GM18508 (cell line): Measurements from ENCODE around the gene KRT83.
"Not testable (repeated sequence)": the region's sequence is repeated elsewhere in the genome, so short reads cannot be mapped to it uniquely, and the experiment has no call there.

Experiments used
- ATAC-seq: cut with Tn5 transposase; IDR thresholded peaks from one replicate; pipeline ENCODE4 v1.9.1; 2021; ENCODE audit warnings: moderate number of reproducible peaks; ENCODE audit not compliant: insufficient read depth, unreplicated experiment

KRT83 gene

DNA sequence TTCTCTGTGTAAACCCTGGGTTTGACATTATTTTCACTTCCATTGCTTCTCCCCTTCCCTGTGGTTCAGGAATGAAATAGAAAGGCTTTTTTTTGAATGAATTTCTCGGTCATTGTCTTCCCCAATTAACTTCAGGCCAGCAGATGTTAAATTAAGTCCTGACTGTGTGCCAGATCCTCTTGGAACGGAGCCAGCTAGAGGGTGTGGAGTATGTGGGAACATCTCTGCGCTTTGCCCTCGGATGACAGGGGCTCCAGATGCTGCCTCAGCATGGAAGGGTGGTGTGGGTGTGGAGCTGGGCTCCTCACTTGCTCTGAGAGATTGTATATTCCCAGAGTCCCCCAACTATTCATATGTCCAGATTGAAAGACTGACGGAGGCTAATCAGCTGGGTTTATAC, 33.0 kb upstream of the KRT83 start:
- no peak for ATAC-seq

DNA sequence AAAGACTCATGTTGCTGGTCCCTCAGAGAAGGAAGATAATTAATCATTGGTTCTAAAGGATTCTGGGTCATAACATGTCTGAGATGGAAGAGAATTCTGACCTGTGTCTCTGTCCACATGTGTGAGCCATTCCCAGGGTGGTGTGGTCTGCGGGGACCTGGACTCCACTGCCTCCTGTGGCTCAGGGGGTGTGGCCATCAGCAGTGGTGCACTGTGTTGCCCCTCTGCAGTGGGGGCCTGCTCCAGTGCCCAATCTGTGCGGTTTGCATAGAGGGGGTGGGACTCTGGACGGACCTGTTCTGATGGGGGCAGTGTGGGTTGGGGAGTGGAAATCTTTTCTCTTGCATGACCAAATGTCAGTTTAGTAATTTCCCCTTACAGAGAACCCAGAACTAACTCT, 32.6 kb upstream of the KRT83 start:
- no peak for ATAC-seq

GRCh38 chr12:52352951-52353350, 31.8 kb upstream of the KRT83 start:
- ATAC-seq = no peak

- ATAC-seq = no peak
Measured at GRCh38 chr12:52351196-52352059, 30.2 kb upstream of the KRT83 start.

GRCh38 chr12:52350786-52351185, 29.6 kb upstream of the KRT83 start:
- ATAC-seq = no peak

DNA sequence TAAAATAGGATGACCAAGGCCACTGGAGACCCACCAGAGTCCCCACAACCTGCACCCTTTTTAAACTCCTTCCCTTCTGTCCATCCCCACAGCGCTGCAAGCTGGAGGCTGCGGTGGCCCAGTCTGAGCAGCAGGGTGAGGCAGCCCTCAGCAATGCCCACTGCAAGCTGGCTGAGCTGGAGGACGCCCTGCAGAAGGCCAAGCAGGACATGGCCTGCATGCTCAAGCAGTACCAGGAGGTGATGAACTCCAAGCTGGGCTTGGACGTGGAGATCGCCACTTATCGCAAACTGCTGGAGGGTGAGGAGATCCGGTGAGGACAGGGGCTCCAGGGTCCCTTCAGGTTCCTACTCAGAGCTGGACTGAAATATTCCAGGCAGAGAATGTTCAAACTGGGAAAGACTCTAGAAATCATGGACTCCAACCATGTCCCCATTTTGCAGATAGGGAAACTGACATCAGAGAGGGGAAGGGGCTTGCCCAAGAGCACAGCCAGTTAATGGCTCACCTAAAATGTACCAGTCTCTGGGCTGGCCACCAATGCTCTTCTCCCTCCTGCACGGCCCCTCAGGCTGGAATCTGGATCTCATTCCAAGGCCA, 28.9 kb upstream of the KRT83 start:
- no peak for ATAC-seq

DNA sequence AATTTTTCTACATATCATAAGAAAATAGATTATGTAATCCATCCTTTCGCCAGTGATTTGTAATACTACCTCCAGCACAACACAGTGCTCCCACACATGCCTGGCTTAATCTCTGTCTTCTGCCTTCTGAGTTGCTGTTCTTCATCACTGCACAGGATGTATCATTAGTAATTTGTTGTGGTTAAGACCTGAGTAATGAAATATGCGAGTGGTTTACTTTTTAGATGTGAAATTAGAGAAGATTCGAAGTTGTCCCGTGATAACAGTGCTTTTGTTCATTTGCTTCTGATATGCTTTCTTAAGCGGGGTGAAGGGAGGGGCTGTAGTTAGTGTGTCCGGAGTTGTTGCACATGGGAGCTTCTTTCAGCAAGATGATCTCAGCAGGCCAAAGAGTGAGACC, 28.0 kb upstream of the KRT83 start:
- no peak for ATAC-seq

GRCh38 chr12:52347551-52348510, 26.6 kb upstream of the KRT83 start:
- no peak for ATAC-seq

DNA sequence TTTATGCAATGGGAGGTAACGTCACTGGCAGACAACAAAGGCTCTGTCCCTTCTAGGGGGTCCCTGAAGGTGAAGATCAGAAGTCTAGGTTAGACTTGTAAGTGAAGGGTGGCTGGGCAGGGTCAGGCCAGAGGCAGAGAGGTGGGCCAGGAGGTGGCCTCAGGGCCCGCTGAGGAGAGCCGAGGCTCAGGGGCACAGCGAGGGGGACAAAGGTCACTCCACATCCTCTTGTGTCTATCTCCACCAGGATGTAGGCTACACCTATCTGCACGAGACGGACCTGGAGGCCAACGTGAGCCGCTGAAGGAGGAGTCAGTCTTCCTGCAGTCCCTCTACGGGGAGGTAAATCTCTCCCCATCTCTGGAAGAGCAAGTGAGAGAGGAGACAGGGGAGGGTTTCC, 25.8 kb upstream of the KRT83 start:
- ATAC-seq = no peak

GRCh38 chr12:52346593-52346992, 25.4 kb upstream of the KRT83 start:
- ATAC-seq = no peak

GRCh38 chr12:52345041-52345440, 23.8 kb upstream of the KRT83 start:
- not testable (repeated sequence) for ATAC-seq

DNA sequence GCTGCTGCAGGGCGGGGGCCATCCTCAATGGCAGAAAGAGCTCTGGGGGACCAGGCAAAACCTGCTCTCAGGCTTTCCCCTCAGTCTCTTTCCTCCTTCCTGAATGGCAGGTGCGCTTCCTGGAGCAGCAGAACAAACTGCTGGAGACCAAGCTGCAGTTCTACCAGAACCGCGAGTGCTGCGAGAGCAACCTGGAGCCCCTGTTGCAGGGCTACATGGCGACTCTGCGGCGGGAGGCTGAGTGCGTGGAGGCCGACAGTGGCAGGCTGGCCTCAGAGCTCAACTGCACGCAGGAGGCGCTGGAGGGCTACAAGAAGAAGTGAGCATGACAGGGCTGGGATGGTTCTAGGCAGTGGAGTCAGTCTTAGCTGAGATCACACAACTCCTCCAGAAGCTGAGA, 22.9 kb upstream of the KRT83 start:
- no peak for ATAC-seq

DNA sequence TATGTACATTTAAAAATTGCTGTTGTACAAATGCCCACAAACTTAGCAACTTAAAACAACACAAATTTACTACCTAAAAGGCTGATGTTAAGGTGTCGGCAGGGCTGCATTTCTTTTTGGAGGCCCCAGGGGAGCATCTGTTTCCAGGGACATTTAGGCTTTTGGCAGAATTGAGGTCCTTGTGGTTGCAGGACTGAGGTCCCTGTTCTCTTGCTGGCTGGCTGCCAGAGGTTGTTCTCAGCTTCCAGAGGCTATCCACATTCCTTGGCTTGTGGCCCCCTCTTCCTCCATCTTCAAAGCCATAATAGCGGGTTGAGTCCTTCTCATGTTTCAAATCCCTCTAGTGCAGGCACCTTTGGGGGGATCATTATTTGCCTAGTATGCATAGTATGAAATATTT, 22.4 kb upstream of the KRT83 start:
- ATAC-seq = no peak

DNA sequence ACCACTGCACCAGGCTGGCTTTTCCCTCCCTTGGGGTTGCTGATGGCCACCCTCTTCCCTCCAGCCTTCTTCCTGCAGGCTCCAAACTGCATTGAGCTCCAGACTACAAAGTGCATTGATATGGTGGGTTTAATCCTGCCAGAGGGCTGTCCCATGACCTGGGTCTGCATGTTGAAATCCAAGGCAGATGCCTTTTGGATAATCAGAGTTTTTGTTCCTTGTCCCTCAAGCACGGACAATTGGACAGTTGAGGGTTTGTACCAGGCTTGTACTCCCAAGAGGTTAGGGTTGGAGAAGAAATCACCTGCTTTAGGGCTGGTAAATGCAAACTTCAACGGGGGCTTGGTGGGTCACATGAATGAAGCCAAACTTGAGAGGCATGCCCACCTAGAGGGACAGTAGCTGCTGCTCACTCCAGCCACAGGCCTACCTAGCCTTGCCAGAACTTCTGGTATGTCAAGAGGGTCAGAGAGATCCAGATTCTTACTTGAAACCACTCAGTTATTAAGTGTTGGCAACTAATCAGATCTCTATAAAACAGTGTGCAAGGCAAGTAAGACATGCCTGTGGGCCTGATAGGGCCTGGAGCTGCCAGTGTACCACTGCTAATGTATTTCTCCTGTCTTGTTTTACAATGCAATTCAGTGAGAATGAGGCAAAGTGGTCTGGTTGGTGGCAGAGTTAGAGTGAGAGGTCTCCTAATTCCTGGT, 21.7 kb upstream of the KRT83 start:
- ATAC-seq = no peak

DNA sequence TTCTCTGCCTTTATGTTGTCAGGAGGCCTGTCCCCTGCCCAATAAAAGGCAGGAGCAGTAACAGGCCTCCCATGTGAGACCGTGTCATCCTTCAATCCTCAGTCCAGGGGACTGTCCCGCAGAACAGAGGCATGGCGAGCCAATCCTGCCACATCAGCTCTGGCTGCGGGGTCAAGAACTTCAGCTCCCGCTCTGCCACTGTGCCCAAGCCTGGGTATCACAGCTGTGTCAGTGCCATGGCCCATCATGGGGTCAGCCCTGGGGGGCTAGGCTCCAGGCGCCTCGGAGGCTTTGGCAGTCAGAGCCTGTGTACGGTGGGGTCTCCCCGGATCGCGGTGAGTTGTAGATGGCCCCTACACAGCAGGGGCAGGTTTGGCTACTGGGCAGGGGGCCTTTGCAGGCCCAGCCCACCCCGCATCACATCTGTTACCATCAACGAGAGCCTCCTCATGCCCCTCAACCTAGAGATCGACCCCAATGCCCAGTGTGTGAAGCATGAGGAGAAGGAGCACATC, 19.9 kb upstream of the KRT83 start:
- no peak for ATAC-seq

DNA sequence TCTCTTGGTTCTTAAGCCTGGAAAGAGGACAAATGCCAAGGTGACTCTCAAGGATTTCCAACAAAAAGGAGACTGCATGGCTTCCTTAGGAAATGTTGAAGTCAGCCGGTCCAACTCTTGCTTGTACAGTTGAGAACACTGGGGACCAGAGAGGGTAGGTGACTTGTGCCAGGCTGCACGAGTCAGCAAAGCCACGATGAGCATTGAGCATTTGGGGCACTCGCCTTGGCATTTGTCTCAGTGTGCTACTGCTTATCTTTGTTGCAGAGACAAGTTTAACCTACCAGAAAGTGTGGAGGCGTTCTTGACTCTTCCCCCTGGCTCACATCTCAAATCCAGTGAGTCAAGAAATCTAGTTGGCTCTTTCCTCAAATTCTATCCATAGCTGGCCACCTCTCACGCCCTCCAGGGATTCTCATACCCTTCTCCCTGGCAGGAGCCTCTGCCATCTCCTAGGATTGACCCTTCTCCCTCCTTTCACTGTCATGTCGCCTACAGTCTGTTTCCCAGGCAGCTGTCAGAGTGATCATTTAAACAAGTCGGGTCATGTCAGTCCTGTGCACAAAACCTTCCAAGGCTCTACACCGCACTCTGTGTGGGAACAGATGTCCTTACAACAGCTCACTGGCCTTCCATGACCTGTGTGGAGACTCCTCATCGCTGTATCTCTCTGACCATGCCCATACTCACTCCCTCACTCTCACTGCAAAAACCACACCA, 17.2 kb upstream of the KRT83 start:
- no peak for ATAC-seq

DNA sequence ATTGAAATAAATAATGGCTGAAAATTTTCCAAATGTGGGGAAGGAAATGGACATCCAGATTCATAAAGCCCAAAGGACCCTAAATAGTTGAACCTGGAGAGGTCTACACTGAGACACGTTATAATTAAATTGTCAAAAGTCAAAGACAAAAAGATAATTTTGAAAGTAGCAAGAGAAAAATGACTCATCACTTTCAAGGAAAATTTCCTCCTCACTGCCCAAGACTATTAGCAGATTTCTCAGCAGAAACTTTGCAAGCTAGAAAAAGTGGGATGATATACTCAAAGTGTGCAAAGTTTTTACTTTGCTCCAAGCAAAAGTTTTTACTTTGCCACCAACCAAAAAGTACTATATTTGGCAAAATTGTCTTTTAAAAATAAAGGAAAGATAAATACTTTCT, 15.9 kb upstream of the KRT83 start:
- no peak for ATAC-seq

- no peak for ATAC-seq
Measured at GRCh38 chr12:52336641-52337040, 15.4 kb upstream of the KRT83 start.

DNA sequence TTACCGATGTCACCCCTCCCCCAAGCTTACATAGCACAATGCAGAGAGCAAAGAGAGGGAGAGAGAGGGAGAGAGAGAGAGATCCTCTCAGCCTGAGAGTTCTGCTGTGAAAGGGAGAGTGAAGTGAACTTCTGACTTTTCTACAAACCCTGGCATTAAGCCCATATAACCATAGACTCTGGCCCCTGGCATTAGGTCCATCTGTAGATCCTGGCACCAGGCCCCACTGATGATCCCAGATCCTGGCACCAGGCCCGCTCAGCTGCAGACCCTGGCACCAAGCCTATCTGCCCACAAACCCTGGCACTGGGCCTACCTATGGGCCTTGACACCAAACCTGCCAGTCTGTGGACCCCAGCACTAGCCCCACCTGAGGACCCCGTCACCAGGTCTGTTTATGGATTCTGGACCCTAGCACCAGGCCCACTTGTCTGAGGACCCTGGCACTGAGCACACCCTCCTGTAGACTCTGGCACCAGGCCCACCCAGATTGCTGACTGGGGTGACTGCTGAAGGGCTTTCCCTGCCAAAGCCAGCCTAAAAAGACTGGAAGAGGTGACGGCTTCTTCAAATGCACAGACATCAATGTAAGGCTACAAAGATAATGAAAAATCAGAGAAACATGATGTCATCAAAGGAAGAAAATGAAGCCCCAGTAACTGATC, 14.5 kb upstream of the KRT83 start:
- no peak for ATAC-seq
